Stimulated activated CD8-positive, alpha-beta memory T cell treated with anti-CD3 and anti-CD28 coated beads, Interleukin-15, amount 100 ng/mL, for 4 hours (primary cell): Measurements from ENCODE around the gene HOXB1.
"Not testable (repeated sequence)": the region's sequence is repeated elsewhere in the genome, so short reads cannot be mapped to it uniquely, and the experiment has no call there.

Experiments
- DNase-seq, 2 donors: peaks; one replicate each; pipeline ENCODE4 v3.0.0-alpha.2; 2020; ENCODE audit warnings: low read depth in 2 of 2

Gene HOXB1

DNA sequence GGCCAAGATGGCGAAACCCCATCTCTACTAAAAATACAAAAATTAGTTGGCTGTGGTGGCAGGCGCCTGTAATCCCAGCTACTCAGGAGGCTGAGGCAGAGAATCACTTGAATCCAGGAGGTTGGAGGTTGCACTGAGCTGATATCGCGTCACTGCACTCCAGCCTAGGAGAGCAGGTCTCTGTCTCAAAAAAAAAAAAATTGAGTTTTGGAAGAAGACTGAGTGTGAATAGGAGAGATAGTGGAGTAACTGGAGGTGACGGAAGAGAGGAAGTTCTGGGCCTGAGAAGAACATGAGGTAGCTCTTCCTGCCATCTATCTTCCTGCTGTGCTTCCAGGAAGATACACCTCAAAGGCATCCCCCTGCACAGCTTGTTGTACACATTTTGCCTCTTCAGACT lies 11.4 kb downstream of the HOXB1 start:
- no peak for DNase-seq

DNA sequence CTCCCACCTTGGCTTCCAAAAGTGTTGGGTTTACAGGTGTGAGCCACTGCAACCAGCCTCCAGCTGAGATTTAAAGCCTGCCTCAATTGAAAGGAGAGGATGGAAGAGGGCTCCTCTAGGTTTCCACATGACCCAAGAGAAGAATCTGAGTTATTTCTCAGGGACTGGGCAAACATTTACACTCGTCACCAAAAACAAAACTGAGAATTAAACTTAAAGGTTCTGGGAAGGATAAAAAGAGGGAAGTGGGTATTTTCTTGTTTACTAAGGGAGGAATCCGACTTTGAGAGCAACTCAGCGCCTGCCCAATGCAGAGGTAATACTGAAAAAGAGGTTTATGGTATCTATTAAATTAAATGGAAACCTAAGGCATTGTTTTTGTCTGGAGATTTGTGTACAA lies 13.3 kb downstream of the HOXB1 start:
- DNase-seq: no peak

DNA sequence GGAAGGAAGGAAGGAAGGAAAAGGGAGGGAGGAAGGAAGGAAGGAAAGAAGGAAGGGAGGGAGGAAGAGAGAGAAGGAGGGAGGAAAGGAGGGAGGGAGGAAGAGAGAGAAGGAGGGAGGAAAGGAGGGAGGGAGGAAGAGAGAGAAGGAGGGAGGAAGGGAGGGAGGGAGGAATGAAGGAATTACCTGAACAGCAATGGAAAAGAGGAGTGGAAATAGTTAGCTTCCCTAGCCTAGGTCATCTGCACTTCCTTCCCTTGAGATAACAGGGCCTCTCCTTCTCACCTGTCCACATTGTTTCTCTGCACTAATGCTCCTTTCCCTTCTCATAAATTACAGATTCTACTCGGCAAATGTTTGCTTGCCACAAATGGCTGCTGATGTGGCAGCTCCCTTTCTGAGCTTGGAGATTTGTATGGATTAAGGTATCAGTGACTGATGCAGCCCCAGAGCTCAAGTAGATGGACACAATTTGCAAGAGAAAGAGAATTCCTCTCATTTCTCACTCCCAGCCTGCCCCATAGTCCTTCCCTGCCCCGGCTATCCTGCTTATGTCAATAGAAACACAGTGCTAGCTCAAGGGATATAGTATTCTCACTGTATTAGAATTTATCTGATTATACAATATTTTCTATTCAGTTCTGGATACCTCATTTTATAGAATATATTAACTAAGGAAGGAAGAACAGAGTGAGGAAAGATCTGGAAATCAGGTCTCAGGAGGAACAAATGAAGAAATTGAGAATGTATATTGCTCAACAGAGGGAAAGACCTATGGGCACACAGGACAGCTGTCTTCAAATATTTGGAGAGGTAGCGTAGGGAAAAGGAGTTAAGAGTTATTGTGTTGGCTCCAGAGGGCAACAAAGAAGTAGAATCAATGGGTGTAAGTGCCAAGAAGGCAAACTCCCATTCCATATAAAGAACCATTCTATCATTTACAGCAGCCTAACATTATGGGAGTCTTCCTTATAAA lies 14.6 kb downstream of the HOXB1 start:
- no peak for DNase-seq

DNA sequence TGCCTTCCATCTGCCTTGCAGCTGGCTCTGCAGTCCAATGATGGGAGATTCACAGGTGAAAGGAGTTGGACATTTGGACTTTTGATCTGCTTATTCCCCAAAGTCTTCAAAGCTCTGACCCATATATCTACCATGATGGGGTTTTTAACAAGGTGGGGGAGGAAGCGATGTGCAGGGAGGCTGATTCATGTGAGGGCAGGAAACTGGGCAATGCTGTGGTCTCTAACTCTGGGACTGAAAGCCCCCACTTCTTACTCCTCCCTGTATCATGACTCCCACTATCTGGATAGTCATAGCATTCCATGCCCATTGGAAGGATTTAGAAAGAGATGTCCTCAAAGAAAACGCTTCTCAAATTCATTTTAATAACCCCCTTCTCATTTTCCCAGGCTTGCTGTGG lies 16.3 kb downstream of the HOXB1 start:
- no peak for DNase-seq

DNA sequence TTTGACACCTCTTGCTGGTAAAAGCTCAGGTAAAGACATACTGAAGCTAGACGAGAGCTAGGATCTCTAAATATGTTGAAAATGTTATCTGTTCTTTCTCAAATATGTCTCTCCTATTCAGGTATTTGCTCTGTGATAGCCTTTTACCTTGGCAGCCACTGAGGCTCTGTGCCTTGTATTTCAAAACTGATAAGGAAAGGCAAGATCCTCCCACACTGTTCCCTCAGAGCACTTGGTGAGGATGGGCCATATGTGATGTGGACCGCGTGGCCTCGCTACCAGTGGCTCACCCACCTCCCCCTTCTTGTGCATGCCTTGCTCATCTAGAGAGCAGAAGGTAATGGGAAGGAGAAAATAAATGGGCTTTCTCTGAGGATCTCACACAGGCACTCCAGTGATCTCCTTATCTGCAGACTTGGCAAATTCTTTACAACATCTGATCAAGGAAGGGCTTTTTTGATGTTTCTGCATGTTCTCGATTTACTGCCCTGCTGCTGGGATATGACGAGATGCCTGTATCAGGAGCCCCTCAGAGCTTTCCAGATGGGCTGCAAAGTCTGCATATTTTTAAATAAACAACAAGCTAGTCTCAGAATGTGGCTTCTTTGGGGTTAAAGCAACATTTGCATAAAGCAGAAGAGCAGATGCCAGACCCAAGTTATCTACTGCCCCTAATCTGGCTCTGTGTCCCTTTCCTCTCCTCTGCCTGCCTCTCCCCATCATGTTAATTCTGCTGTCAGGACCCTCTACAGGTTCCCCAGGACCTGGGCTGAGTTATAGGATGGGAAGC lies 16.9 kb downstream of the HOXB1 start:
- DNase-seq: no peak

DNA sequence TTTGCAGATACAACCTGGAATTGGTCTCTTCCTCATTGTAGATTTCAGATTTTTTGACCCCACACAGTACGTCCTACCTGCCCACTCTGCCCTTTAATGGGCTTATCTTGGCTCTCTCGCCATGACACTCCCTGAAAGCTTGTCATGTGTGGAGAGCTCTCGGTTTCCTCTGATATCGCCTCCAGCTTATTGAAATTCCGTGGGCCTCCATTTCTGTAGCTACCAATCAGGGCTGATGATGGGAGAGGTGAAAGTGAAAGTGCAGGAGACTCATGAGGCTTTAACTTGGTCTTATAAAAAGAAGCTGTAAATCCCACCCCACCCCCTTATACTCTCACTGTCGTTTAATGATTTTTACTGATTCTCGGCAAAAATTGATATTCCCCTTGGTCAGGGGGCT lies 17.7 kb downstream of the HOXB1 start:
- DNase-seq: no peak

DNA sequence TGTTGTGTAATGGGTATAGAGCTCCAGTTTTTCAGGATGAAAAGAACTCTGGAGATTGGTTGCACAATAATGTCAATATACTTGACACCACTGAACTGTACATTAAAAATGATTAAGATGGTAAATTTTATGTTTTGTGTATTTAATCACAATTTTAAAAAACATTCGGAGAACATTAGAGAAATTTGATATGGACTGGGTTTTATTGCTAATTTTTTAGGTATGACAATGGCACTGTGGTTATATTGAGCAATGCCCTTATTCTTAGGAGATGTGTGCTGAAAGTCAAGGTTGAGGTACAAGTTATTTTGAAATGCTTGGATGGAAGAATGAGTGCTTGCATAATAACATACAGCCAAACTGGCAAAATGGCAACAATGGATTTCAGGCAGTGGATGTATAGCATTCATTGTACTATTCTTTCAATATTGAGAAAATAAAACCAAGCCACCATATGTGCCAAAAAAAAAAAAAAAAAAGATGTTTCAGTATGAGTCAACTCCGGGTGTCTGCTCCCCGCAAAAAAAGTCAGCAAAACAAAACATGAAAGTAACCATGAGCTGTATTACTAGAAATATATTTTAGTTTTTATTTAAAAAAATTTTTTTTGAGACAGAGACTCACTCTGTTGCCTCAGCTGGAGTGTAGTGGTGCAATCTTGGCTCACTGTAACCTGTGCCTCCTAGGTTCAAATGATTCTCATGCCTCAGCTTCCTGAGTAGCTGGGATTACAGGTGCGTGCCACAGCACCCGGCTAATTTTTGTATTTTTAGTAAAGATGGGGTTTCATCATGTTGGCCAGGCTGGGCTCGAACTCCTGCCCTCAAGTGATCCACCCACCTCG lies 19.8 kb downstream of the HOXB1 start:
- no peak for DNase-seq

DNA sequence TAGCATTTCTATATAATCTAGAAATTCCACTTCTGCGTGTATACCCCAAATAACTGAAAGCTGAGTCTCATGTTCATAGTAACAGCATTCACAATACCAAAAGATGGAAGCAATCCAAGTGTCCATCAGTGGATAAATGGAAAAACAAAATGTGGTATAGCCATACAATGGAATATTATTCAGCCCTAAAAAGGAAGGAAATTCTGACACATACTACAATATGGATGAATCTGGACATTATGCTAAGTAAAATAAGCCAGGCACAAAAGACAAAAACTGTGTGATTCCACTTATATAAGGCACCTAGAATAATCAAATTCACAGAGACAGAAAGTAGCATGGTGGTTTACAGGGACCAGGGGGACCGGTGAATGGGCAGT lies 20.4 kb downstream of the HOXB1 start:
- DNase-seq: no peak

DNA sequence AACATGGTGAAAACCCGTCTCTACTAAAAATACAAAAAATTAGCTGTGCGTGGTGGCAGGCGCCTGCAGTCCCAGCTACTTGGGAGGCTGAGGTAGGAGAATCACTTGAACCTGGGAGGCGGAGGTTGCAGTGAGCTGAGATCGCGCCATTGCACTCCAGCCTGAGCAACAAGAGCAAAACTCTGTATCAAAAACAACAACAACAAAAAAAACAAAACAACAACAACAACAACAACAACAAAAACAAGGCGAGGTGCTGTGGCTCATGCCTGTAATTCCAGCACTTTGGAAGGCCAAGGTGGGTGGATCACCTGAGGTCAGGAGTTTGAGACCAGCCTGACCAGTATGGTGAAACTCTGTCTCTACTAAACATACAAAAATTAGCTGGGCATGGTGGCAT lies 21.1 kb downstream of the HOXB1 start:
- DNase-seq: not testable (repeated sequence)

DNA sequence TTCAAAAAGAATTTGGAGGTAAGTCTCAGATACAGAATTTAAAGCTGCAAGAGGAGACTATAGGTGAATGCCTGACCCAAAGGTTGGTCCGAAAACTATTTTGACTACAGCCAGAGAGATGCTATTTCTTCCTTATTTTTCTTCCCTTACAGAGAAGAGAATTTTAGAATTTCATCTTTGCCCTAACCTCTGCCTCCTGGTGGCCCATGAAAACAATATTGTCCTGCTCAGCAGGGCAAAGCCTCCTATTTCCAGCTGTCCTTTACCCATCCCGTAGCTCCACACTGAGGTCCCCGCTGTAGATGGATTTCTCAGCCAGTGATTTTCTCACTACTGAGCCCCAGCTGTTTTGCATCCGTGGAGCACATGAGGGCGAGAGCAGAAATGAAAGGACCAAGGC lies 24.6 kb downstream of the HOXB1 start:
- DNase-seq: no peak

DNA sequence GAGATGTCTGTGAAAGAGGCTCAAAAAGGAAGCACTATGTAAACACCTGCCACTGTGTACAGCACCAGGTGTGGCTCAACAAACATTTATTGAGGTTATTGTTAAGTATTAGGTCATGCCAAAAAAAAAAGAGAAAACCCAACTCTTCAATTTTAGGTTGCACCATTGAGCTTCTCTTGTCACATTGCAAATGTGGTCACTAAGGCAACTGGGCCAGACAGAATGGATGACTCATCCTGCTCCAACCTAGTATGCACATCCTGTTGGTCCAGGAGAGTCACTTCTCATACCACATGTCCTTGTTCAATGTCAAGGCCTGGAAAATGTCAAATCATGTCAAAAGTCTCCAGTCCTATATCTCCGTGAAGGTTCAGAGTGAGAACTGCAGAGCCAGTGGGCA lies 25.0 kb downstream of the HOXB1 start:
- DNase-seq: peak in 1 of 2 donors; percentile 11

DNA sequence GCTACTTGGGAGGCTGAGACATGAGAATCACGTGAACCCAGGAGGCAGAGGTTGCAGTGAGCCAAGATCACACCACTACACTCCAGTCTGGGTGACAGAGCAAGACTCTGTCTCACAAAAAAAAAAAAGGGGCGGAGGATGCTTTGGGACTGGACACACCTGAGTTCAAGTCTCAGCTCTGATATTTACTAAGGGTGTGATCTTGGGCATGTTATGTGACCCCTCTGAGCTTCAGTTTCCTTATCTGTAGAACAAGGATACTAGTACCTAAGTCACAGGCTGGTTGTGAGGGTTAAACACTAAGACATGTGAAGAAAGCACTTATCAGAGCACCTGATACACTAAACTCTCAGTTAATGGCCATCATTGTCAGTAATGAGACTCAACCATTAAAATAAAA lies 25.9 kb downstream of the HOXB1 start:
- DNase-seq: no peak

DNA sequence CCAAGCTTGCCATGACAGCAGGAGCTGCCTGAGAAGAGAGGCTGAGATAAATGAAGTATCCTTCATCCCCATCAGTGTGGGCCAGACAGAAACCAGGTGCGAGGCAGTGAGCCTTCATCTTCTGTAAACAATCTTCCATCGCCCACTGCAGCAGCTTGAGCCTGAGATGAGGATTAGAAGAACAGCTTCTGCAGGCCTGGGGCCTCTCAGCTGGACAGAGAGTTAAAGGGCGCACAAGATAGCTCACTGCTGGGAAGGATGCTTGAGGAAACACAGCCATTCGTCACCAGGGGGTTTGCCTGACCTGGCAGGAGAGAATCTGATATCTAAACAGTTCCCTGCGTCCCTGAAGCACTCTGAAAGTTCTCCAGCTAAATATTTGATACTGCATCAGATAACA lies 27.1 kb downstream of the HOXB1 start:
- DNase-seq: no peak

DNA sequence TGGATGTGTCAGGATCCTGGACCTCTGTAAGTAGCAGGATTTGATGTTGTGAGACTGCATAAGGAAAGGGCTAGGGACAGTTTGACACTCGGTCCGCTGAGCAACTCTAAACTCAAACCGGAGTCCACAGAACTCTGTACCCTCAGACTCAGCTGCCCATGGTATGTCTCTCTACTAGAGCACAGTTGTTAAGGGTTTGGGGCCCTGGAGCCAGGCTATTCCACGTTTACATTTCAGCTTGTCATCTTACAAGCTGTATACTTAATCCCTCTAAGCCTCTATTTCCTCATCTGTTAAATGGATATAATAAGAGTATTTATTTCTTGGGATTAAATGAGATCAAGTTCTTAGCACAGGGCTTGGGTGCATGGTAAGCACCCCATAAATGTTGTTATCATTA lies 27.9 kb downstream of the HOXB1 start:
- DNase-seq: no peak

DNA sequence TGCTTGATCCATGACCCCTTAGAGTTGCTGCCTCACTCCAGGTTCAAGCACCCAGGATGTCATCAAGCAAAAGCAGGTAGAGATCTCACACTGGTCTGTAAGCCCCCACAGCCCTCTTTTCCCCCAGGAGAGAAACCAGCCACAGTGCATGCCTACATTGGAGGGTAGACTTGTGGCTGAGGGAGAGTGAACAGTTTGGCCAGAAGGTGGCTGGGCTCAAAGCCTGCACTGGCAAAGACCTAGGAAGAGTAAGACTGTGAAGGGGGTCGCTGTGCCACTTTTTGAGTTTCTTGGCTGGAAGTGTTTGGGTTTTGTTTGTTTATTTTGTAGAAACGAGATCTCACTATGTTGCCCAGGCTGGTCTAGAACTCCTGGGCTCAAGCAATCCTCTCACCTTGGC lies 28.5 kb downstream of the HOXB1 start:
- no peak for DNase-seq

DNA sequence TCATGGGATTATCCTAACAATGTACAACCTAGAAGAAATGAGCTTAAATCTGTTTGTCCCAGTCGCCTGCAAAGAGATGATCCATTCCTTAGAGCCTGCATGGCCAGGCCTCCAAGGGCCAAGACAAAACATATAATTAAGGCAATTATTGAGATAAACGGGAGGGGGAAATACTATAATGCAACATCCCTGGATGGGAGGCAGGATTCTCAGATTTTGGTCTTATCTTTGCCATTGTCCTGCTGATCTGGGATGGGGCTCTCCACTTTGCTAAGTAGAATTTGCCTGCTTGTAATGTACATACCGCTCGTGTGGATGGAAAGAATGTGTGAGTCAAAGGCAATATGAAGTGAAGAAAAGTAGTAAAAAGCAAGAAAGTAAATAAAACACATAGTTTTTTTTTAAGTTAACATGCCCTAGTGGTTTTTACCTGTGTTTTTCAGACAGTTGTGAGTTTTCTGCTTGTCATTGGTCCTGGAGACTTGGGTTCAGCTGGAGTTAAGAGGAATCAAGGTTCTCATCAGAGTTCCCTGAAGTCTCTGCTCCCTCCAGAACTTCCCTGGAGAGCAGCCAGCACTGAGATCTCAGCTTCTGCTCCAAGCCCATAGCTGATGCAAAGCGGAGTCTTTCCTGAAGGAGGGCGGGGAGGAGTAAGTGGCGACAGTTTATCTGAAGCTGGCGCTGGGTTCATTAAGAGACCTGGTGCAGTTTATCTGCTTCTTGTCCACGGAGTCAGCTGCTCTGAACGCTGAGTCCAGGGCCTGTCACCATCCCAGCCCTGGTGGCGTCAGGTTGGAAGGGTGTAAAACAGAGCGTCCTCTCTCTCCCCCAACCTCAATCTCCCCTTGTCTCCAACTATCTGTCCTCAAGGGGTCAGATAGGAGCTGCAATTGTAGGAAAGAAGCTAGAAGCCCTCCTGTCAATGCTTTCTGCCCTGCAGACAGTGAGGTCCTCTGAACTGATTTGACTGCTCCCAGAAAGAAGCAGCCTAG lies 30.1 kb downstream of the HOXB1 start:
- DNase-seq: no peak

DNA sequence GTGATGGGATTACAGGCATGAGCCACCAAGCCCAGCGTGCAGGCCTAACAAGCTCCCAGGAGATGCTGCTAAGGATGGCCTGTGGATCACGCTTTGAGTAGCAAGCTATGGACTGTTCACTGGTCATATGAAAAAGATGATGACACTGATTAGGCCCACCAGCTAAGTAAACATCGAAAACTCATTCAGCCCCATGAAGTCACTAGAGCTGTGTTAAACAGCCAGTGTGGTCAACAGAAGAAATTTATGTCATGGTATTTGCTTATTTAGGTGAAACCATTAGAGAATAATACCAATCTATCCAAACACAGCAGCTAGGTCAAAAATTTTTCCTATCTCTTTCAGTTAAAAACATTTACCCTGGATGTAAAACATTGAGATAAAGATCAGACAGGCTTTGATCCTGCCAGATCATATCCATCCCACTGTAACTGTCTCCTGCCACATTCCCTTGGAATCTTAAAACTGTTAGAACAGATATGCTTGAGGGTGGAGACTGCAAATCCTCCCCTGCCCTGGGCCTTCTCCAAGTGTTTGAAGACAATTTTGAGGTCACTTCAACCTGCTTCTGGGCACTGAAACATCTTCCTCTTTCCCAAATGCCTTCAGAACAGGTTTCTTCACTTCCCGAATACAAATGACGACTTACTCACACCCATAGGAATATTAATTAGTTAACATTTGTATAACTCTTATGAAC lies 30.9 kb downstream of the HOXB1 start:
- DNase-seq: no peak

DNA sequence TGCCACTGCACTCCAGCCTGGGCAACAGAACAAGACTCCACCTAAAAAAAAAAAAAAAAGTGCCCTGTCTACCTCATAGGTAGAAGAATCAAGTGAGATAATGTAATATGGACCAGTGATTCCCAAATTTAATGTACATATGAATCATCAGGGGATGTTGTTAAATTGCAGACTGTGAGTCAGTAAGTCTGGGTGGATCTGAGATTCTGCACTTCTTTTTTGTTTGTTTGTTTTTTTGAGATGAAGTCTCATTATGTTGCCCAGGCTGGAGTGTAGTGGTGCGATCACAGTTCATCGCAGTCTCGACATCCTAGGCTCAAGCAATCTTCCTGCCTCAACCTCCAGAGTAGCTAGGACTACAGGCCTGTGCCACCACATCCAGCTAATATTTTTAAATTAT lies 31.6 kb downstream of the HOXB1 start:
- DNase-seq: no peak

DNA sequence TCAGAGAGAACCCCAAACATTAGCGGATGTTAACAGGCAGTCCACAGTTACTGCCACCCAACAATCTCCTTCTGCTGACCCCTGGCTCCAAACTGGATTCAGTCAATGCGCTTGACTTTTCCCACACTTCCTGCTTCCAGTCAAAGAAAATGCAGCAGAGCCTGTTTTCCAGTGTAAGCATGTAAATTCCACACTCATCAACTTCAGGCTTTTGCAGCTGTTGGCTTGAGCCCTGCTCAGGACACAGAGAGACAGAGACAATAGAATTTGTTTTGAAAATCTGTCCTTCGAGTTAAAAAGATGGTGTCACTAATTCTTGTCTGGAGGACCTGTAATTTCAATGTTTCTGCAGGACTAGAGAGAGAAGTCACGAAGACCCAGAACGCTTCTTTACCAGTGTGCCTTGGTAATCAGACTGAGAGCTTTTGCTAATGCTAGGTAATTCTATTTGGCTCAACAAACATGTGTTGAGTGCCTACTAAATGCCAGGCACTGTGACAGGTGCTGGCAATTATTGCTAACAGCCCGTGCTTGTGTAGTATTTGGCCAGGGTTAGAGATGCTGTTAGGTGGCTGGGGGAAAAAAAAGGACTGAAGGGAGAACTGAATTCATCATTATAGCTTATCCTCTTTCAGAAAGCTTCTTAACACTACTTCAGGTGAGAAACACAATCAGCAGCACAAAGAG lies 32.5 kb downstream of the HOXB1 start:
- no peak for DNase-seq

DNA sequence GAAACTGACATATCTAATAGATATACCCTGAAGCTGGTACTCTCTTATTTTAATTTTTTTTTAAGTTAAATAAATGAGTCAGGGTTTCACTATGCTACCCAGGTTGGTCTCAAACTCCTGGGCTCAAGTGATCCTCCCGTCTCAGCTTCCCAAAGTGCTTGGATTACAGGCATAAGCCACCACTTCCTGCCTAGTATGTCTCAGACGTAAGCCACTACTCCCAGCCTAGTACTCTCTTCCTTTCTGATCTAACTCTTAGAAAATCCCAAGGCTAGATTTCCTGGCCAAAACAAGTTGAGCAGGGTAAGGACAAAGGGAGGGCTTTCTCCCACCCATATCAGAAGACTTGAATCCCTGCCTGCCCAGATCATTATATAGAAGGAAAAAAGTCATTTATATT lies 33.7 kb downstream of the HOXB1 start:
- no peak for DNase-seq
